Activated CD4-positive, alpha-beta memory T cell treated with anti-CD3 and anti-CD28 coated beads for 36 hours (primary cell): ENCODE results near the gene B3GNT3. TPM values are rescaled to one million over a fixed set of nuclear protein-coding genes. Genes with fewer than 3 reads are reported as not detected.

ENCODE experiments used
- CTCF ChIA-PET: fragments of 350-600 bp; sonication (Branson Sonifier 250); formaldehyde crosslinking; loops from one replicate; lab custom pipeline; 2021; ENCODE audit warnings: antibody characterized with exemption, inconsistent platforms; lab: Charles Lee
- POLR2A ChIA-PET: fragments of 350-600 bp; sonication (Branson Sonifier 250); formaldehyde crosslinking; loops from one replicate; lab custom pipeline; 2021; ENCODE audit warnings: antibody characterized with exemption; lab: Charles Lee
- DNase-seq: peaks from one replicate; pipeline ENCODE4 v3.0.0-alpha.2; 2020
- H3K27ac Mint-ChIP-seq: one replicate; pipeline ENCODE4 v1.8.0; 2021; ENCODE audit warnings: mixed read lengths
- H3K27me3 Mint-ChIP-seq: one replicate; pipeline ENCODE4 v1.8.0; 2021; ENCODE audit warnings: mixed read lengths
- H3K36me3 Mint-ChIP-seq: one replicate; pipeline ENCODE4 v1.8.0; 2021; ENCODE audit warnings: mixed read lengths
- H3K4me1 Mint-ChIP-seq: one replicate; pipeline ENCODE4 v1.8.0; 2021; ENCODE audit warnings: low read depth, mixed read lengths
- H3K4me3 Mint-ChIP-seq: one replicate; pipeline ENCODE4 v1.8.0; 2021; ENCODE audit warnings: mild to moderate bottlenecking, mixed read lengths
- H3K9me3 Mint-ChIP-seq: one replicate; pipeline ENCODE4 v1.8.0; 2021; ENCODE audit warnings: mixed read lengths
- intact Hi-C: fragments of 100-400 bp; cut with micrococcal nuclease; formaldehyde crosslinking; loops from one replicate; pipeline ENCODE4 v1.15.1; 2023
- total RNA-seq, 2 experiments: library from RNA; stranded (reverse); gene quantifications; one replicate each; pipeline ENCODE4 v1.2.3, GENCODE V29; 2021

Gene B3GNT3, protein sequence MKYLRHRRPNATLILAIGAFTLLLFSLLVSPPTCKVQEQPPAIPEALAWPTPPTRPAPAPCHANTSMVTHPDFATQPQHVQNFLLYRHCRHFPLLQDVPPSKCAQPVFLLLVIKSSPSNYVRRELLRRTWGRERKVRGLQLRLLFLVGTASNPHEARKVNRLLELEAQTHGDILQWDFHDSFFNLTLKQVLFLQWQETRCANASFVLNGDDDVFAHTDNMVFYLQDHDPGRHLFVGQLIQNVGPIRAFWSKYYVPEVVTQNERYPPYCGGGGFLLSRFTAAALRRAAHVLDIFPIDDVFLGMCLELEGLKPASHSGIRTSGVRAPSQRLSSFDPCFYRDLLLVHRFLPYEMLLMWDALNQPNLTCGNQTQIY
- under 1 TPM; 0.26 to 0.34 TPM for total RNA-seq

DNA sequence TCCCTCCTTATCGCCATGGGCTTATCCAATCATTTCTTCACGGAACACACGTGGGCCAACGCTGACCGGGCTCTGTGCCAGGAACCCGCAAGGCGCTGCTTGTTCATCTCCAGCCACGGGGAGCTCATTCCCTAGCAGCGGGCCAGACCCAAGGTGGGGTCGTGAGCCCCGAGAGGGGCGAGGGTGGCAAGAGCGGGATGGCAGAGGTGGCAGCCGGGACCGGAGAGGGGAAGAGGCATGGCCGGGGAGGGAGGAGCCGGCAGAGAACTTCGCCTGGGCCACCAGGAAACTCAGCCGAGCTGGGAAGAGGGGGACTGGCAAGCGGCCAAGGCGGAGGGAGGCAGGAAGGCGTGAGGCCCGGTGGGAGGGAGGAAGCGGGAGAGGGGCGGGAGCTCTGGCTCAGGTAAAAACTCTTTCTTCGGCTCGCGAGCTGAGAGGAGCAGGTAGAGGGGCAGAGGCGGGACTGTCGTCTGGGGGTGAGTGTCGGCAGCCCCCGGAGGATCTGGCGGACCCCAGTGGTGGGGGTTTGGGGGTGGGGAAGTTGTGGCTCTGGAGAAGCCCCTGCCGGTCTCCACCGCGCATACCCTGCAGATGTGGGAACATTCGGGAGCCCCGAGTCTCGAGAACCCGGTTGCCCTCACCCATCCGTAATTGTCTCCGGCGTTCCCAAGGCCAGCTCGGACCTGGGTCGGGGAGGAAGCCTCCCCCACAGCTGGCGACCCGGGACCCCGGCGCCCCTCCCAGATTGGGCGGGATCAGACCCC lies at the start of gene B3GNT3:
TSS of gene B3GNT3 (plus strand) at position 408 of the 764 bp plus-strand sequence. CDS start 12,670 bp downstream, outside the sequence.
- POLR2A ChIA-PET, result interaction anchor here (0.9 kb wide), 1 partner anchor 10 kb away, joined by 3 read pairs; no protein-coding TSS in a partner anchor
- CTCF ChIA-PET, result interaction anchor here (1.0 to 1.7 kb wide), 3 partner anchors 12 to 61 kb away, joined by 3 to 4 read pairs (median 3); no protein-coding TSS in a partner anchor
- H3K27me3 Mint-ChIP-seq, result peaks cover 5% of the 10 kb centered on the region
- no peaks in the 10 kb centered on the region for H3K9me3 Mint-ChIP-seq
- DNase-seq, result no peak
- no peaks in the 10 kb centered on the region for H3K36me3 Mint-ChIP-seq
- intact Hi-C loops, result loop anchor here (5.0 kb wide), 1 partner anchor 137 kb away; the partner anchor contains the start of gene CCDC124
- no peak within 1 kb of the TSS for H3K27ac Mint-ChIP-seq
- no peak within 1 kb of the TSS for H3K4me3 Mint-ChIP-seq
- H3K4me1 Mint-ChIP-seq, result peaks cover 53% of the 10 kb centered on the region

DNA sequence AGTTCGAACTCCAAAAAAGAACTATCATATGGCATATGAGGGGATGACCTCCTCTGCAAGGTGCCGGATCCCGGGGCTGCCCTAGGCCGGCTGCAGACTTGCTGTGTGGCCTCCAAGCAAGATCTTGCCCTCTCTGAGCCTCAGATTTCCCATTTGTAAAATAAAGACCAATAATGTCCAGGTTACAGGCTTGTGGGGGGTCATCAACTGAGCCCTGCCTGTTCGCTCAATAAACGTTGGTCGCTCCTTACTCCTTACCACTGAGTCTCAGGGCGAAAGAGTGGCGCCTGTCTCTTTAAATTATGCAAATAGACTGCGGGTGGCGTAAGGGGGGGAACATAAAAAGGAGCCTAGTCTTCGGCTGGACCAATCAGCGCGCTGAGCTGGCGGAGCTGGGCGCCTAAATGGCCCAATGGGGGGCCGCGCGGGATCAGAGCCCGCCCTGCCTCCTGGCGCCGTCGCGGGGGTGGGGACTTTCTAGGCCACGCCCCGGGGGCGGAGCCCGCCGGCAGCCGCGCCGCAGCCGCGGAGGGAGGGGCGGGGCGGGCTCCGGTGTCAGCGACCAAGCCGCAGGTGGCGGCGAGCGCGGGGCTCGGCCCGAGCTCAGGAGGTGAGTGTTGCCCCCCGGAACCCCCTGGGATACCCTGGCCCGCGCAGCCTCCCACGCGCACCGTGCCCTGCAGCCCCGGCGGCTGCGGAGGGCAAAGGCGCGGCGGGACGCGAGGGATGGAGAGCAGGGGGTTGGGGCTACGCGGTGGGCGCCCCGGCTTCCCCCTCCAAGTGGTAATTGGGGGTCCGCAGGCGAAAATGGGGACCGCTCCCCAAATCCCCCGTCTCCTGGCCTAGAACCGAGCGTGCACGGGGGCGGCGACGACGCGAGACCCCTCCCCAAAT lies 47.5 kb upstream of the B3GNT3 start:
- H3K9me3 Mint-ChIP-seq, result no peaks in the 10 kb centered on the region
- H3K27ac Mint-ChIP-seq, result peak overlapping the region; percentile 65
- ChIA-PET POLR2A (interaction anchor here (0.5 kb wide), 1 partner anchor 532 kb away, joined by 6 read pairs; no protein-coding TSS in a partner anchor), CTCF (interaction anchor here (1.2 kb wide), 1 partner anchor 37 kb away, joined by 4 read pairs; no protein-coding TSS in a partner anchor)
- H3K4me1 Mint-ChIP-seq, result peaks cover 39% of the 10 kb centered on the region
- H3K27me3 Mint-ChIP-seq, result no peaks in the 10 kb centered on the region
- intact Hi-C loops, result loop anchor here (2.0 to 5.0 kb wide), 2 partner anchors 29 to 1085 kb away; partner anchors contain the start of genes MAP1S, SMIM7 and TMEM38A
- peaks cover 3% of the 10 kb centered on the region for H3K36me3 Mint-ChIP-seq
- peak overlapping the region; percentile 83 for H3K4me3 Mint-ChIP-seq
- peak; percentile 97 for DNase-seq

DNA sequence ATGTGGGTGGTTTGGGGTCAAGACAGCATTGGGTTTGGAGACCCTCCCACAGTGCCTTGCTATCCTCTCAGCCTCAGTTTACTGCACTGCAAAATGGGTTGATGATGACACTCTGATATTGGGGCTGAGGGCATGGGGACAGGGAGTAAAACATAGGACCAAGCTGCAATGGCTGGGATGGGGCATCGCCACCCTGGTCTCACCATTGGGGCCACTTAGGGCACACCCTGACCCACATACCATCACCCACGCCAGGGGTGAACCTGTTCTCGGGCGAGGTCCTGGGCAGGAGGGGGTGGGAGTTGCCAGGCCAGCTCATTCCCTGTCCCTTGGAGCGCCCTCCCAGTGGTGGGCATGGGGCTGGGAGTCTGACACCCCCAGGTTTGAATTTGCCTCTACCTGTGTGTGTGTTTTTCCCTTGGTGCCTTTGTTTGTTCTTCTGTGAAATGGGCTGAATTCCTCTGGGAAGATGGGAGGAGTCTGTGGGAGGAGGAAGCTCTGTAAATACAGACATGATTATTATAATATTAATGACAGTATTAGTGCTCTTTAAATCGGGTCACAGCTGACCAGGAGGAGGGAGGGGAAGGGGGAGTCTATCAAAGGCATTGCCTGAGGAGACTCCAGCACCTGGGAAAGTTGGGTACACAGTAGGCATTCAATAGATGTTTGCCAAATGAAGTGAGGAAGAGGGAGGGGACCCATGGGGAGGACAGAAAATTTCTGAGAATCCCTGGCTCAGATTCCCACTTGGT lies 45.9 kb upstream of the B3GNT3 start:
- Mint-ChIP-seq H3K27ac (peak overlapping the region; percentile 95), H3K4me1 (peaks cover 44% of the 10 kb centered on the region), H3K36me3 (peaks cover 7% of the 10 kb centered on the region), H3K9me3 (no peaks in the 10 kb centered on the region), H3K27me3 (no peaks in the 10 kb centered on the region), H3K4me3 (peak overlapping the region; percentile 83)
- POLR2A ChIA-PET, result interaction anchor here (0.6 to 1.7 kb wide), 2 partner anchors 14 to 110 kb away, joined by 3 read pairs; no protein-coding TSS in a partner anchor
- CTCF ChIA-PET, result no interaction called here
- DNase-seq, result no peak
- intact Hi-C loops, result loop anchor here (5.0 kb wide), 1 partner anchor 1087 kb away; the partner anchor contains the start of genes SMIM7 and TMEM38A

DNA sequence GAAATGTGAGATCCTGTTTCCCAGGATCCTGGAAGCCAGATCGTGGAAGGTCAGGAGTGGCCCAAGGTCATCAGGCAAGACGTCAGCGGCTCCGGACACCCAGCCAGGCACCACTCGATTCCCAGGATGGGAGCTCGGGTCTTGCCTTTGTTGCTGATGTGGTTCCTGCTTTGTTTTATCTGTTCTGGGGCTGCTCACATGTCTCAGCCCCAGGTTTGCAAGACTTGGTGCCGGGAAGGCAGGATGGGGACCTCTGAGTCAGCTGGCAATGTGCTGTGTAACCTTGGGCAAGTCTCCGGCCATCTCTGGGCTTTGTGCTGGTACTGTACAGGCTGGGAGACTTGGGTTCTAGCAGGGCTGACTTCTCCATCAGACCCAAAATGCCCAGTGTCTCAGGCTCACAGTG lies 45.0 kb upstream of the B3GNT3 start:
- Mint-ChIP-seq H3K9me3 (no peaks in the 10 kb centered on the region), H3K4me3 (peak overlapping the region; percentile 83), H3K4me1 (peaks cover 51% of the 10 kb centered on the region), H3K27ac (peak overlapping the region; percentile 95), H3K36me3 (peaks cover 13% of the 10 kb centered on the region), H3K27me3 (no peaks in the 10 kb centered on the region)
- intact Hi-C loops, result loop anchor here (5.0 kb wide), 1 partner anchor 1088 kb away; the partner anchor contains the start of genes SMIM7 and TMEM38A
- peak; percentile 73 for DNase-seq
- POLR2A ChIA-PET, result interaction anchor here (1.7 to 2.2 kb wide), 2 partner anchors 98 to 114 kb away, joined by 4 to 11 read pairs; partner anchors contain the start of gene JAK3
- CTCF ChIA-PET, result no interaction called here

DNA sequence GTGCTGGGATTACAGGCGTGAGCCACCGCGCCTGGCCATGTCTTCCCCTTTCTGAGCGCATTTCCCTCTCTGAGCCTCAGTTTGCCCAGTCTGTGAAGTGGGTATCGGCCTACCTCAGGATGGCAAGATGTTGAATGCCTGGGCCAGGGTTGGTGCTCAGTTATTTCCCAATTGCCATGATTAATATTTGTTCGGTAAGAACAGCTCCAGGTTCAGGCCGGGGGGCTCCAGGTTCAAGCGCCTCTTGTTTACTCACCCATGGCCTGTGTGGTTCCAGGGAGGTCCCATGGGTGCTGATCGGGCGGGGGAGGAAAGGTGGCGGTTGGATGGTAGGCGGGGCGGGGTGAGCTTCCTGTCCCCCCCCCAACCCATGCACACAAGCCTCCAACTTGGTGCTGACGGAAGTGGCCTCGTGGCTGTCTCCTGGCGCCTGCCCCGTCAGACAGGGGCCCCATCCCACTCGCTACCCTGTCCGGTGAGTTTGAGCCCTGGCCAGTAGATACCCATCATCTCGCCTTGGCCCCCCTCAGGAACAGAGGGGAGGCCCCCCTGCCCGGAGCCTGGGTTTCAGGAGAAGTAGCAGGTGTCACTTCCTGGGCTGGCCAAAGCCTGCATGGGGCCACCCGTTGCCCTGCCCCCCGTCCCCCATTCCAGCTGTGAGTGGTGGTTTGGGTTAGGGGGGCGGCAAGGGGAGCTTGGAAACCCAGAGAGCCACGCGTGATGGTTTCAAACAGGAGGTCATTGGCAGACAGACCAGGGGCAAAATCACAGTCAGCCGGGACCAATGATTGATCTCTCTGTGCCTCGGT lies 43.6 kb upstream of the B3GNT3 start, which contains the start of gene FCHO1:
TSS of gene FCHO1 (plus strand) at position 375 of the 809 bp plus-strand sequence. CDS start 3,688 bp downstream, outside the sequence.
- Mint-ChIP-seq H3K4me3 (peak within 1 kb of the TSS; percentile 83), H3K27ac (peak within 1 kb of the TSS; percentile 95), H3K9me3 (no peaks in the 10 kb centered on the region), H3K27me3 (no peaks in the 10 kb centered on the region), H3K4me1 (peaks cover 65% of the 10 kb centered on the region), H3K36me3 (peaks cover 22% of the 10 kb centered on the region)
- POLR2A ChIA-PET, result interaction anchor here (0.5 to 2.2 kb wide), 9 partner anchors 9 to 141 kb away, joined by 3 to 11 read pairs (median 4); partner anchors contain the start of genes JAK3, MAP1S and RPL18A
- peak; percentile 94 for DNase-seq
- intact Hi-C loops, result no loop called here
- CTCF ChIA-PET, result interaction anchor here (1.1 to 1.6 kb wide), 2 partner anchors 26 to 182 kb away, joined by 3 to 6 read pairs; partner anchors contain the start of gene CCDC124

DNA sequence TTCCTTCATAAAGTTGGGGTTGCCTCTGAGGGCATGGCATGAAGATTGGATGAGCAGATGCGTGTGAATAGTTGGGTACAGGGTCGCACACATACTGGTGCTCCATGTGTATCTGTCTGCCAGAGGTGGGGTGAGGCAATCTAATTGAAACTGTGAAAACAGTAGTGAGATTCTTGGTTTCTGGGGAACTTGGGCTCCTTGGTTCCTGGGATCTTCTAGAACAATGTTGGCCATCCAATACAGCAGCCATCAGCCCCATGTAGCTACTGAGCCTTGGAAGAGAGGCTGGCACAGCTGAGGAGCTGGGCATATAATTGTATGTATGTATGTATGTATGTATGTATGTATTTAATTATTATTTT lies 43.0 kb upstream of the B3GNT3 start:
- no peaks in the 10 kb centered on the region for H3K9me3 Mint-ChIP-seq
- ChIA-PET POLR2A (interaction anchor here (0.7 to 2.2 kb wide), 5 partner anchors 23 to 142 kb away, joined by 3 to 11 read pairs (median 6); partner anchors contain the start of genes JAK3, MAP1S and RPL18A), CTCF (interaction anchor here (1.1 to 1.6 kb wide), 2 partner anchors 26 to 181 kb away, joined by 3 to 6 read pairs; partner anchors contain the start of gene CCDC124)
- peak overlapping the region; percentile 95 for H3K27ac Mint-ChIP-seq
- peaks cover 65% of the 10 kb centered on the region for H3K4me1 Mint-ChIP-seq
- intact Hi-C loops, result no loop called here
- no peaks in the 10 kb centered on the region for H3K27me3 Mint-ChIP-seq
- peak overlapping the region; percentile 83 for H3K4me3 Mint-ChIP-seq
- peaks cover 27% of the 10 kb centered on the region for H3K36me3 Mint-ChIP-seq
- no peak for DNase-seq

DNA sequence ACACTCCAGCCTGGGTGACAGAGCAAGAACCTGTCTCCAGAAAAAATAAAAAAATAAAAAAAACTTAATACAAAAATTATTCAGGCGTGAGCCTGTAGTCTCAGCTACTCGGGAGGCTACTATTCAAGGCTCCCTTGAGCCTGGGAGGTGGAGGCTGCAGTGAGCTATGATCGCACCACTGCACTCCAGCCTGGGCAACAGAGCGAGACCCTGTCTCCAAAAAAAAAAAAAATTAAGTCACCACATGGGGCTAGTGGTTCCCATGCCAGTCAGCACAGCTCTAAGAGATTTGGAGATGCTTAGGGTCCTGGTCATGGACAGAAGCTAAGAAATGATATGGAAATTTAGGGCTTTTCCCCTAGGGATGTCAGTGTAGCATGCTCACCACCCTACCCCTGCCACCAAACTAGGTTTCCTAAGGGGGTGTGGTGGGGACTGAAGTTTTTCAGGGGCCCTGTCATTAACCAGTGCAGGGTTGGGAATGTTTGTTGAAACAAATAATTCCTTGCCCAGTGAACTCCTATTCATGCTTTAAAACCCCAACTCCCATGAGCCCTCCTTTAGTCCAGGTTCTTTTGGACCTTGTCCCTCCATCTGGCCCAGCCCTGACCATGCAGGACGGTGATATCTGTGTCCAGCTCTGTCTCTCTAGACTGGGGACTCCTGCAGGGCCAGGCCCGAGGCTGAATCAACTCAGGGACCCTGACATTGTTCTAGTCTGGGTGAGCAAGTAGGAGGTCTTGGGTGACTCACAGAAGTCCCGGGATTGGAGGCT lies 41.9 kb upstream of the B3GNT3 start:
- peaks cover 62% of the 10 kb centered on the region for H3K4me1 Mint-ChIP-seq
- POLR2A ChIA-PET, result interaction anchor here (0.6 to 2.1 kb wide), 4 partner anchors 22 to 424 kb away, joined by 3 to 6 read pairs (median 4); partner anchors contain the start of gene RPL18A
- intact Hi-C loops, result no loop called here
- H3K27ac Mint-ChIP-seq, result no peak overlapping the region
- CTCF ChIA-PET, result interaction anchor here (0.7 kb wide), 1 partner anchor 35 kb away, joined by 3 read pairs; no protein-coding TSS in a partner anchor
- H3K27me3 Mint-ChIP-seq, result no peaks in the 10 kb centered on the region
- no peak overlapping the region for H3K4me3 Mint-ChIP-seq
- no peak for DNase-seq
- H3K36me3 Mint-ChIP-seq, result peaks cover 32% of the 10 kb centered on the region
- no peaks in the 10 kb centered on the region for H3K9me3 Mint-ChIP-seq

DNA sequence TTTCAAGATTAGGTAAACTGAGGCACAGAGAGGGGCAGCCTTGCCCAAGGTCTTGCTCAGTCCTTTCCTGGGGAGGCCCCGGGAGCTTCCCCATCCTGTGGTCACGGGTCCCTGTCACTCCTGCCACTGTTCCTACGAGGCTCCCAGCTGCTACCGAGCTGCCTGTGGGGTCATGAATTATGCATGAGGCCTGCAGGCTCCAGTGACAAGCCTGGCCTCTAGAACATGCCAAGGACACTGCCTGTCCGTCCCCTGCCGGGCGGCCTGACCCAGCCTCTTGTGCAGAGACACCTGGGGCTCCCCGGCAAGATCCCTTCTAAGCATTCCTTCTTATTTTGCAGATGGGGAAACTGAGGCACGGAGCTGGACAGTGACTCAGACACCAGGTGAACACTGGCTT lies 41.0 kb upstream of the B3GNT3 start:
- ChIA-PET POLR2A (interaction anchor here (0.9 to 1.5 kb wide), 2 partner anchors 12 to 107 kb away, joined by 3 read pairs; no protein-coding TSS in a partner anchor), CTCF (interaction anchor here (1.2 to 1.4 kb wide), 2 partner anchors 50 to 525 kb away, joined by 3 to 6 read pairs; no protein-coding TSS in a partner anchor)
- H3K4me1 Mint-ChIP-seq, result peaks cover 60% of the 10 kb centered on the region
- no peaks in the 10 kb centered on the region for H3K27me3 Mint-ChIP-seq
- H3K27ac Mint-ChIP-seq, result no peak overlapping the region
- DNase-seq, result no peak
- no peak overlapping the region for H3K4me3 Mint-ChIP-seq
- H3K36me3 Mint-ChIP-seq, result peaks cover 38% of the 10 kb centered on the region
- intact Hi-C loops, result no loop called here
- H3K9me3 Mint-ChIP-seq, result no peaks in the 10 kb centered on the region
